ENCODE measurements around the gene KAT2A. TPM values are rescaled to one million over a fixed set of nuclear protein-coding genes. Genes with fewer than 3 reads are reported as not detected.

The KAT2A gene
- polyA plus RNA-seq, 1 donor (not counting 4 experiments of a cell fraction or from before 2014, with no cell fraction given): 28.2 TPM

- FAIRE-seq: peak; percentile 53
Measured at GRCh38 chr17:42111871-42112551, 9.2 kb downstream of the KAT2A start.

DNA sequence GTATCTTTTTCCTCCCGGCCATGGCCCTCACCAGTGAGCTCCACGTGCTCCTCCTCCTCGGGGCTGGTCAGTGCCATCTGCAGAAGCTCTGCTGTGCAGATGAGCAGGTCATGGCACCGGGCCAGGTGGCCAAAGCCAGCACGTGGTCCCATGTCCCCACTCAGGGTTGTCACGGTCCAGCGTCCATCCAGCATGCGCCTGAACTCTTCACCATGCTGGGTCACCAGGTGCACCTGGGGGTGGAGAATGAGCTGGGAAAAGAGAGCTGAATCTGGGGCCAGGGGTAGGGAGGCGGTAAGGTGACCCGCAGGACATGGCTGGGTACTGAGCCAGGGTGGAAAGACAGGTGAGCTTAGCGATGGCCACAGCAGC, 9.9 kb downstream of the KAT2A start:
- Histone ChIP-seq H3K27ac (ENCODE audit: control insufficient read depth, insufficient read depth, low read length) (no peak overlapping the region), H3K79me2 (ENCODE audit: control insufficient read depth, insufficient read depth, low read length) (no peaks in the 10 kb centered on the region), H3K9me3 (ENCODE audit: control insufficient read depth, low read depth, low read length) (no peaks in the 10 kb centered on the region), H4K20me1 (ENCODE audit: control insufficient read depth, extremely low read depth, insufficient read depth, low read length) (no peaks in the 10 kb centered on the region), H3K4me3 (ENCODE audit: control insufficient read depth in 2 of 3, extremely low read depth in 1 of 3, insufficient read depth in 2 of 3, low read depth in 1 of 3, low read length in 3 of 3) (no peak overlapping the region), H3K27me3 (ENCODE audit: control insufficient read depth, extremely low read depth, insufficient read depth, low read length) (no peaks in the 10 kb centered on the region), H2AFZ (ENCODE audit: control insufficient read depth, low read length) (no peak overlapping the region), H3K4me1 (ENCODE audit: control insufficient read depth, extremely low read depth, insufficient read depth, low read length) (peaks cover 28% of the 10 kb centered on the region), H3K4me2 (ENCODE audit: control insufficient read depth, extremely low read depth, insufficient read depth, low read depth, low read length) (peak overlapping the region; percentile 86), H3K9ac (ENCODE audit: control insufficient read depth, extremely low read depth, insufficient read depth, low read length) (no peak overlapping the region), H3K9me1 (ENCODE audit: control insufficient read depth, extremely low read depth, insufficient read depth, low read length) (no peaks in the 10 kb centered on the region), H3K36me3 (ENCODE audit: control insufficient read depth in 2 of 2, extremely low read depth in 1 of 2, insufficient read depth in 2 of 2, low read length in 2 of 2) (peaks cover 8 to 9% of the 10 kb centered on the region in 2 experiments)
- TF ChIP-seq CTCF (optimal IDR thresholded peaks at IDR 0.05 in 1 of 3, IDR thresholded peaks at IDR 0.05 in 1 of 3, conservative IDR thresholded peaks at IDR 0.05 in 1 of 3; ENCODE audit: extremely low read depth in 1 of 3, insufficient read depth in 2 of 3, low read length in 3 of 3) (no peak), EZH2 (IDR thresholded peaks at IDR 0.05; ENCODE audit: low read length) (no peak)
- dilution Hi-C loops (cut with MboI; ENCODE audit: extremely low pct_ligation_motif_present, low sequenced_read_pairs): no loop called here
- FAIRE-seq (no peak), DNase-seq (ENCODE audit: low read depth, low spot score) (no peak)

More at GRCh38 chr17:42111871-42112551, 9.2 kb downstream of the KAT2A start:
- H3K79me2 ChIP-seq (ENCODE audit: control insufficient read depth, insufficient read depth, low read length): no peaks in the 10 kb centered on the region
- H3K9me3 ChIP-seq (ENCODE audit: control insufficient read depth, low read depth, low read length): no peaks in the 10 kb centered on the region
- H3K4me2 ChIP-seq (ENCODE audit: control insufficient read depth, extremely low read depth, insufficient read depth, low read depth, low read length): peak overlapping the region; percentile 86
- peak overlapping the region; percentile 78 for H2AFZ ChIP-seq (ENCODE audit: control insufficient read depth, low read length)
- H3K4me1 ChIP-seq (ENCODE audit: control insufficient read depth, extremely low read depth, insufficient read depth, low read length): peaks cover 26% of the 10 kb centered on the region
- peaks cover 10 to 15% of the 10 kb centered on the region in 2 experiments for H3K36me3 ChIP-seq (ENCODE audit: control insufficient read depth in 2 of 2, extremely low read depth in 1 of 2, insufficient read depth in 2 of 2, low read length in 2 of 2)
- H3K27me3 ChIP-seq (ENCODE audit: control insufficient read depth, extremely low read depth, insufficient read depth, low read length): no peaks in the 10 kb centered on the region
- H4K20me1 ChIP-seq (ENCODE audit: control insufficient read depth, extremely low read depth, insufficient read depth, low read length): no peaks in the 10 kb centered on the region
- peak overlapping the region; percentile 81 for H3K9ac ChIP-seq (ENCODE audit: control insufficient read depth, extremely low read depth, insufficient read depth, low read length)
- peak overlapping the region; percentile 46 to 77 (median 67) for H3K4me3 ChIP-seq (ENCODE audit: control insufficient read depth in 2 of 3, extremely low read depth in 1 of 3, insufficient read depth in 2 of 3, low read depth in 1 of 3, low read length in 3 of 3)
- no peak for TF ChIP-seq EZH2 (IDR thresholded peaks at IDR 0.05; ENCODE audit: low read length)
- no peak for TF ChIP-seq CTCF (optimal IDR thresholded peaks at IDR 0.05 in 1 of 3, IDR thresholded peaks at IDR 0.05 in 1 of 3, conservative IDR thresholded peaks at IDR 0.05 in 1 of 3; ENCODE audit: extremely low read depth in 1 of 3, insufficient read depth in 2 of 3, low read length in 3 of 3)
- no peaks in the 10 kb centered on the region for H3K9me1 ChIP-seq (ENCODE audit: control insufficient read depth, extremely low read depth, insufficient read depth, low read length)
- peak overlapping the region; percentile 76 for H3K27ac ChIP-seq (ENCODE audit: control insufficient read depth, insufficient read depth, low read length)
- dilution Hi-C loops (cut with MboI; ENCODE audit: extremely low pct_ligation_motif_present, low sequenced_read_pairs): no loop called here
- no peak for DNase-seq (ENCODE audit: low read depth, low spot score)

Data from keratinocyte (primary cell).